Measurements from ENCODE around the gene FAM13A. TPM values are rescaled to one million over a fixed set of nuclear protein-coding genes. Genes with fewer than 3 reads are reported as not detected.

The FAM13A gene
- total and polyA plus RNA-seq, 2 of the 8 experiments (the other 6 are each of a cell fraction or from before 2014, with no cell fraction given) = 7.1 to 16.5 TPM

DNA sequence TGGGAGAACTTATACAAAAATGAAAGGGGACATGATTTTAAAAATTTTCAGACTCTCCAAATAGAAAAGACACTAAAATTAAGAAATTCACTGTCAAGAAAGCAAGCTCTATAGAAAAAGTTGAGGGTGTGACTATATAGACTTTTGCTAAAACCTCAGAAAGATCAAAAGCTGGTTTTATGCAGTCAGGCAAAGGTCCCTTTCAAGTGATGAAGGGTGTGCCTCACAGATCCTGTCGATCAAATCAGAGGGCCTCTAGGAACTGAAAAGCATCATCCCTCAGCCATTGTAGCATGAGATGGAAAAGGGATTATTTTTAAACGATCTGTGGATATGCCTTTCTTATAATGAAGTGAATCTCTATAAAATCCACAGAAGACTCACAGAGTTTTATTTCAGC lies 116.5 kb downstream of the FAM13A start:
- H2BK5ac ChIP-seq (ENCODE audit: low read depth, low read length) = no peak overlapping the region
- no peak for TF ChIP-seq MAFK (IDR thresholded peaks at IDR 0.05; ENCODE audit: low read depth, low read length)
- TF ChIP-seq POLR2AphosphoS5 (IDR thresholded peaks at IDR 0.05; ENCODE audit: low read depth, low read length) = no peak
- no peak for TF ChIP-seq GTF2F1 (IDR thresholded peaks at IDR 0.05; ENCODE audit: borderline replicate concordance, low read depth, low read length)
- no peak for TF ChIP-seq ASH2L (IDR thresholded peaks at IDR 0.05; ENCODE audit: low read length)

More for the DNA sequence above, 116.5 kb downstream of the FAM13A start:
- Histone ChIP-seq H3K79me2 (ENCODE audit: control insufficient read depth in 1 of 2, insufficient read depth in 2 of 2, low read length in 2 of 2) (no peaks in the 10 kb centered on the region), H3K27me3 (replicated peaks in 1 of 4; ENCODE audit: control insufficient read depth in 3 of 4, extremely low read depth in 1 of 4, insufficient read depth in 3 of 4, low read length in 3 of 4) (no peaks in the 10 kb centered on the region), H3K14ac (ENCODE audit: insufficient read length) (no peak overlapping the region), H2BK12ac (ENCODE audit: low read depth, low read length) (no peak overlapping the region), H3K23ac (ENCODE audit: insufficient read length) (no peak overlapping the region), H3K56ac (replicated peaks; ENCODE audit: insufficient read length, low read depth, low read length) (no peak overlapping the region), H3K79me1 (ENCODE audit: low read depth, low read length) (no peaks in the 10 kb centered on the region), H4K8ac (ENCODE audit: extremely low read depth, insufficient read depth, low read length) (no peak overlapping the region), H4K5ac (ENCODE audit: insufficient read length, low read depth, low read length) (no peak overlapping the region), H3K18ac (ENCODE audit: extremely low read depth, low read length) (no peak overlapping the region), H3K4me3 (ENCODE audit: extremely low read depth in 1 of 4, insufficient read depth in 2 of 4, low read depth in 3 of 4, low read length in 4 of 4) (no peak overlapping the region), H2AFZ (ENCODE audit: low read length) (no peak overlapping the region), H3K4ac (replicated peaks; ENCODE audit: insufficient read length, low read depth, low read length) (no peak overlapping the region), H3K27ac (ENCODE audit: low read depth, low read length) (no peak overlapping the region), H2AK5ac (ENCODE audit: low read depth, low read length) (no peak overlapping the region), H3K9me3 (ENCODE audit: insufficient read depth in 2 of 2, low read depth in 1 of 2, low read length in 1 of 2) (no peaks in the 10 kb centered on the region), H2BK20ac (ENCODE audit: low read length) (no peak overlapping the region), H4K20me1 (replicated peaks in 1 of 2; ENCODE audit: control insufficient read depth in 1 of 2, insufficient read depth in 2 of 2, low read length in 2 of 2) (no peaks in the 10 kb centered on the region), H3K9ac (replicated peaks in 1 of 4; ENCODE audit: extremely low read depth in 1 of 4, low read depth in 3 of 4, low read length in 3 of 4) (no peak overlapping the region), H3K4me2 (ENCODE audit: insufficient read depth in 1 of 2, low read depth in 2 of 2, low read length in 2 of 2) (no peak overlapping the region), H2BK120ac (replicated peaks; ENCODE audit: low read depth, low read length) (no peak overlapping the region), H3K36me3 (ENCODE audit: control insufficient read depth in 2 of 4, insufficient read depth in 4 of 4, low read length in 3 of 4) (peaks cover 0 to 3% (median under 1%) of the 10 kb centered on the region in 4 experiments; a peak in 1 of 8 replicates), H3K23me2 (ENCODE audit: low read depth, low read length) (no peaks in the 10 kb centered on the region), H2BK15ac (ENCODE audit: low read length) (no peak overlapping the region), H3K4me1 (replicated peaks in 1 of 4; ENCODE audit: control insufficient read depth in 3 of 4, insufficient read depth in 4 of 4, low read length in 3 of 4) (no peaks in the 10 kb centered on the region; a peak in 3 of 7 replicates), H4K91ac (replicated peaks; ENCODE audit: insufficient read length, low read length) (no peak overlapping the region)
- FAIRE-seq = no peak
- no peak for DNase-seq (ENCODE audit: low read depth in 1 of 2, low spot score in 2 of 2)
- ChIA-PET POLR2A (ENCODE audit: partially characterized antibody) (no interaction called here), CTCF (ENCODE audit: partially characterized antibody) (no interaction called here)
- 84% methylated on average over 2 of the region's 2 CpGs; no CpG with 5 or more reads in 1 of the 2 experiments for WGBS, 2 experiments (ENCODE audit: extremely low coverage in 1 of 2, insufficient coverage in 1 of 2, insufficient read length in 1 of 2, insufficient replicate concordance in 2 of 2, low coverage in 1 of 2, low lambda C conversion rate in 2 of 2, missing lambda C conversion rate in 1 of 2)

All from H1 (cell line).